Fibroblast of the aortic adventitia (primary cell): ENCODE data around the gene GCNT2. TPM values are rescaled to one million over a fixed set of nuclear protein-coding genes. Genes with fewer than 3 reads are reported as not detected.
A peak's percentile ranks its signal among the peaks of the same experiment; 100 is the strongest.

ENCODE experiments used
- DNase-seq: peaks from one replicate; pipeline ENCODE4 v3.0.0-alpha.2; 2010; ENCODE audit warnings: low read depth
- H3K4me3 ChIP-seq: 2 replicates; pipeline ENCODE4 v1.5.1; 2011; ENCODE audit warnings: low read depth, mild to moderate bottlenecking, control low read depth, low read length, moderate library complexity
- total RNA-seq: library from RNA; depleted of rRNA; stranded (reverse); fragments of >200 nt; gene quantifications from 2 replicates; pipeline ENCODE4 v1.2.3, GENCODE V29; 2012; ENCODE audit warnings: low replicate concordance
- TF ChIP-seq, protein P1 (sequence below): IDR thresholded peaks from 2 replicates; pipeline ENCODE4 v1.5.1; 2011; ENCODE audit warnings: mild to moderate bottlenecking, low read length, control low read depth, inconsistent platforms; ENCODE audit not compliant: insufficient read depth

Gene GCNT2
- total RNA-seq, 1 donor = 2.5 TPM

DNA sequence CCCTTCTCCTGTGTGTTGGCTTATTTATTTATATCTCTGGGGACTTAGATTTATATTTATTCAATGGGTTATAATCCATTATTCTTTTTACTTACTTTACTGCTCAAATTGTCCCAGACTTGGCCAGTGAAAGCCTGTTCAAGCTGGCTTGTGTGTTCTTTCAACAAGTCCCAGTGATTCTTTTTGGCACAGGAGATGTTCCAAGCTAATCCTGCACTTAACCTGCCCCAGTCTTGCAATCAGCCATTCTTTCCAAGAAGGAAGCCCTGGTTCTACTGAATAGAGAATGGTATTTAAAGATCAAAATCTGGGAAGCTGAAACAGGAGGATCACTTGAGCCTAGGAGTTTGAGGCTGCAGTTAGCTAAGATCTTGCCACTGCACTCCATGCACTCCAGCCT lies 26.7 kb downstream of the GCNT2 start:
- H3K4me3 ChIP-seq = no peak overlapping the region
- no peak for DNase-seq
- TF ChIP-seq, protein P1, sequence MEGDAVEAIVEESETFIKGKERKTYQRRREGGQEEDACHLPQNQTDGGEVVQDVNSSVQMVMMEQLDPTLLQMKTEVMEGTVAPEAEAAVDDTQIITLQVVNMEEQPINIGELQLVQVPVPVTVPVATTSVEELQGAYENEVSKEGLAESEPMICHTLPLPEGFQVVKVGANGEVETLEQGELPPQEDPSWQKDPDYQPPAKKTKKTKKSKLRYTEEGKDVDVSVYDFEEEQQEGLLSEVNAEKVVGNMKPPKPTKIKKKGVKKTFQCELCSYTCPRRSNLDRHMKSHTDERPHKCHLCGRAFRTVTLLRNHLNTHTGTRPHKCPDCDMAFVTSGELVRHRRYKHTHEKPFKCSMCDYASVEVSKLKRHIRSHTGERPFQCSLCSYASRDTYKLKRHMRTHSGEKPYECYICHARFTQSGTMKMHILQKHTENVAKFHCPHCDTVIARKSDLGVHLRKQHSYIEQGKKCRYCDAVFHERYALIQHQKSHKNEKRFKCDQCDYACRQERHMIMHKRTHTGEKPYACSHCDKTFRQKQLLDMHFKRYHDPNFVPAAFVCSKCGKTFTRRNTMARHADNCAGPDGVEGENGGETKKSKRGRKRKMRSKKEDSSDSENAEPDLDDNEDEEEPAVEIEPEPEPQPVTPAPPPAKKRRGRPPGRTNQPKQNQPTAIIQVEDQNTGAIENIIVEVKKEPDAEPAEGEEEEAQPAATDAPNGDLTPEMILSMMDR = no peak

DNA sequence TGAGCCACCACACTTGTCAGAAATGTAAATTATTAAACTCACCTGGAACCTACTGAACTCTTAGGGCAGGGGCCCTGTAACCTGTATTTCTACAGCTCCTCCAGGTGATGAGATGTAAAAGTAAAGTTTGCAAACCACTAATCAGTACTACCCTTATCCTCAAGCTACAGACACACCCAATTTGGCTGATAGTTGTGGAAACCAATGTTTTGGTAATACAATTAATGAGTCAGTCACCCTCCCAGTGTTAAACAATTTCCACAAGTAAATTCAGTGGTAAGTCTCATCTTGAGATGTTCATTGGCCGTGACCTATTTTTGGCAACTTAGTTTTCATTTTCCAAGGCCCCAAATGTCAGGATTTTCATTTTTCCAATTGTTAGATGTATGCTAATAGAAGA lies 29.6 kb downstream of the GCNT2 start:
- no peak for DNase-seq
- H3K4me3 ChIP-seq = no peak overlapping the region
- TF ChIP-seq, protein P1 = no peak

DNA sequence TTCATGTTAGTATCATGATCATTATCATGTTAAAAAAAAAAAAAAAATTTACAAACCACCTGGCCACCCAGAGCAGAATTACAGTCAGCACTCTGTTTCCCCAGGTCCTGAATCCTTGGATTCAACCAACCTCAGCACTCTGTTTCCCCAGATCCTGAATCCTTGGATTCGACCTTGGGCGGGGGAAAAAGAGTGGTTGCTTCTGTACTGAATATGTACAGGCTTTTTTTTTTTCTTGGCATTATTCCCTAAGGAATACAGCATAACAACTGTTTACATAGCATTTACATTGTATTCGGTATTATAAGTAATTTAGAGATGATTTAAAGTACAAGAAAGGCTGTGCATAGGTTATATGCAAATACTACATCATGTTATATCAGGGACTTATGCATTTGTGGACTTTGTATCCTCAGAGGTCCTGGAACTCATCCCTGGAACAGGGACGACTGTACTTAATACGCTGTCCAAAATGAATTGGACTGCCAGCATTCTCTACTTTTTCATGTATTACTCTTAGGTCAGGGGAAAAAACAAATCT lies 31.2 kb downstream of the GCNT2 start:
- TF ChIP-seq, protein P1 = no peak
- no peak overlapping the region for H3K4me3 ChIP-seq
- no peak for DNase-seq

DNA sequence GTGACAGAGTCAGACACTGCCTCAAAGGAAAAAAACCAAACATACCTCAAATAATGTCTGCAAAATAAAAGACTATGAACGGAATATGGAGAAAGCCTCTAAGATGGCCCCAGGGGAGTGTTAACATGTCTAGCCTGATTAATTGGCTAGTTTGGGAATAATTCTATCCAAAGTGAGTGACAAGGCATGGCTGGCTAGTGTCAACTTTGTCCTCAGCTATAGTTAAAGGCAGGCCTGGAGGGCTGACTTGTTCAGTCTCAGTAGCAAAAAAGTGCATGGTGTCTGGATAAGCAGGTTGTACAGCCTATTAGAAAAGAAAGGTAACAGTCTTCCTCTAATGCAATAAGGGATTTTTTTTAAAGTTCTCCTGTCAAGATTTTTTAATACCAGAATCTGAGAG lies 32.7 kb downstream of the GCNT2 start:
- DNase-seq = no peak
- H3K4me3 ChIP-seq = no peak overlapping the region
- TF ChIP-seq, protein P1 = no peak

DNA sequence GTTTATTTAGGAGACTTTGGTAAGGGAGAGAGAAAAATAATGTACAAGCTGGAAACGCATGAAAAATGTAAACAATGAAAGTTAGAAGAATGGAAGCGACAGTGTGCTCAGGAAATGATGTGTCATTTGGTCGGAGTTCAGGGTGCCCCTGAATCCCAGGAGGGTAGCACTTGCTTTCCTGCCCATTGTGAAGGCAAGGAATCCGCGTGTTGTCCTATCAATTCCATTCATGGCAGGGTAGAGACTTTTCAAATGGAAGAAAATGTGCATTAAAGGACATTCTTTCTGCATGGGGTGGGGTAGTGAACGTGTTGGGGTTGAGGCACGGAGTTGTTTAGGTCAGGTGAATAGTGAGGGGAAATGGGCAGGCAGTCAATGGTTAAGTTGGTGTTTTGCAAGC lies 33.7 kb downstream of the GCNT2 start:
- no peak for DNase-seq
- TF ChIP-seq, protein P1 = no peak
- no peak overlapping the region for H3K4me3 ChIP-seq

DNA sequence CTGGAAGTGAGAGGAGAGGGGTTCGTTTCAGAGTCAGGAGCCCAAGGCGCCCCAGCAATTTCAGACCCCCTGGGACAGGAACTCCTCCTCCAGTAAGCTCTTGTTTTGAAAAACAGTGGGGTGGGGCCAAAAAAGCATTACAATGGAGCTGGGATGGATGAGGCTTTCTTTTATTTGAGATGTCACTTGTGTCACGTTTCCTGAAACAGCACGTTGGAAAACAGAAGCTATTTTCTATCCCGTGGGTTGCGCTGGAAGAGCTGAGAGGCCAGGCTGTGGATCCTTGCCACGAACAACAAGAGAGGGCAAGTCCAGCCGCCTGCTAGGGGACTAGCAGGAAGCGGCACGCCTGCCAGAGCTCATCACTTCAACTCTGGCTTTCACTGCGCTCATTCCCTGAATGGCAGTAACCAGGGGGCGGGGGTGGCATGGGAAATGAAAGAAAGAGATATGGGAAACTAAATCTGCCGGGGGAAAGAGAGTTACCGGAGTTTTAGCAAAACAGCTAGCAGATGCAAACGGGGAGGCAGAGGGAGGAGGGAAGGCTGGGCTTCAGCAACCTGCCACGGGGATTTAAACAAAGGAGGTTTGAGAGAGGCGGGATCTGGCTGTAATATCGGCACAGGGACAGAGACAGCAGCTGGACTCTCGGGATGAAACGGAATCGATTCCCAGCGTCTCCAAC lies 34.6 kb downstream of the GCNT2 start:
- H3K4me3 ChIP-seq = peak overlapping the region; percentile 55
- TF ChIP-seq, protein P1 = no peak
- peak; percentile 23 for DNase-seq

DNA sequence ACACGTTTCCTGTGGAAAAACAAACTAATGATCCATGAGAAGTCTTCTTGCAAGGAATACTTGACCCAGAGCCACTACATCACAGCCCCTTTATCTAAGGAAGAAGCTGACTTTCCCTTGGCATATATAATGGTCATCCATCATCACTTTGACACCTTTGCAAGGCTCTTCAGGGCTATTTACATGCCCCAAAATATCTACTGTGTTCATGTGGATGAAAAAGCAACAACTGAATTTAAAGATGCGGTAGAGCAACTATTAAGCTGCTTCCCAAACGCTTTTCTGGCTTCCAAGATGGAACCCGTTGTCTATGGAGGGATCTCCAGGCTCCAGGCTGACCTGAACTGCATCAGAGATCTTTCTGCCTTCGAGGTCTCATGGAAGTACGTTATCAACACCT lies 35.4 kb downstream of the GCNT2 start:
- no peak for DNase-seq
- TF ChIP-seq, protein P1 = no peak
- no peak overlapping the region for H3K4me3 ChIP-seq
